CD4-positive, alpha-beta T cell treated with Interleukin-12 subunit alpha and Interleukin-12 subunit beta, for 1 hour (primary cell): ENCODE data around the gene PIGB.
A peak's percentile ranks its signal among the peaks of the same experiment; 100 is the strongest.
"Not testable (repeated sequence)": the region's sequence is repeated elsewhere in the genome, so short reads cannot be mapped to it uniquely, and the experiment has no call there.

Experiments
- DNase-seq: peaks from one replicate; pipeline ENCODE4 v3.0.0-alpha.2; 2020

The PIGB gene

GRCh38 chr15:55318588-55319494 lies at the start of gene PIGB, which contains the start of gene PIGBOS1:
Gene PIGB, plus strand, starts transcription at chr15:55319222. Its CDS starts 29 bp downstream, at chr15:55319251.
Gene PIGBOS1, minus strand, starts transcription at chr15:55319123. Its CDS starts 1,331 bp downstream, at chr15:55317792.
- DNase-seq: peak; percentile 85

GRCh38 chr15:55270291-55270690 lies 48.7 kb upstream of the PIGB start:
- DNase-seq: no peak

GRCh38 chr15:55276324-55276723 lies 42.7 kb upstream of the PIGB start:
- no peak for DNase-seq

- DNase-seq: peak; percentile 75
These were observed 41.9 kb upstream of the PIGB start for GRCh38 chr15:55277116-55277564.

GRCh38 chr15:55277715-55278114 lies 41.3 kb upstream of the PIGB start:
- no peak for DNase-seq

- no peak for DNase-seq
These were observed 39.8 kb upstream of the PIGB start for GRCh38 chr15:55279100-55279745.

GRCh38 chr15:55279746-55280351 lies 39.2 kb upstream of the PIGB start:
- peak; percentile 76 for DNase-seq

- DNase-seq: peak; percentile 44
These were observed 38.4 kb upstream of the PIGB start for GRCh38 chr15:55280589-55280988.

GRCh38 chr15:55281517-55282228 lies 37.3 kb upstream of the PIGB start:
- no peak for DNase-seq

GRCh38 chr15:55282284-55282833 lies 36.7 kb upstream of the PIGB start:
- peak; percentile 54 for DNase-seq

GRCh38 chr15:55283379-55284147 lies 35.5 kb upstream of the PIGB start:
- no peak for DNase-seq

GRCh38 chr15:55284426-55284825 lies 34.6 kb upstream of the PIGB start:
- DNase-seq: no peak

GRCh38 chr15:55286442-55287189 lies 32.4 kb upstream of the PIGB start:
- DNase-seq: not testable (repeated sequence)

- no peak for DNase-seq
These were observed 30.9 kb upstream of the PIGB start for GRCh38 chr15:55288006-55288717.

- DNase-seq: peak; percentile 46
These were observed 29.8 kb upstream of the PIGB start for GRCh38 chr15:55289011-55289745.

GRCh38 chr15:55289746-55290527 lies 29.1 kb upstream of the PIGB start, which contains the start of gene RAB27A:
Gene RAB27A, minus strand, starts transcription at chr15:55289813. Its CDS starts 54,879 bp downstream, at chr15:55234934.
- peak; percentile 84 for DNase-seq

- peak; percentile 88 for DNase-seq
These were observed 28.4 kb upstream of the PIGB start for GRCh38 chr15:55290528-55291057.

- DNase-seq: no peak
These were observed 21.7 kb upstream of the PIGB start for GRCh38 chr15:55297315-55297714.
